Measurements from ENCODE around the gene GTF2F2.
"Not testable (repeated sequence)": the region's sequence is repeated elsewhere in the genome, so short reads cannot be mapped to it uniquely, and the experiment has no call there.

Gene GTF2F2

DNA sequence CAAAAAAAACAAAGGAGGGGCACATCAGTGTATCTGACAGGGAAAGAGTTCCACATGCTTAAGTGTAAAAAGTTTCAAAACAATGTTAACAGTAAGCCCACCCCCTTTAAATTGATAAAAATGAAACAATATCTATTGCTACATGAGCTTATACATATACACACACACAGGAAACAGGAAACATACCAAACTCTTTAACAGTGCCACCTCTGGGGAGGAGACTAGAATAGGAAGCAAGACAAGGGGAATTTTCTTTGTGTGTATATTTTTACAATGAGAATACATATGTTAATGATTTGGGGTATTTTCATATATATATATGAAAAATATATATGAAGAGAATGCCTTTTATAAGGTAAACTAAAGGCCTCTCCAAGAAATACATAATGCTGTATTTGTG lies 175.9 kb downstream of the GTF2F2 start:
- TF ChIP-seq, protein P1, sequence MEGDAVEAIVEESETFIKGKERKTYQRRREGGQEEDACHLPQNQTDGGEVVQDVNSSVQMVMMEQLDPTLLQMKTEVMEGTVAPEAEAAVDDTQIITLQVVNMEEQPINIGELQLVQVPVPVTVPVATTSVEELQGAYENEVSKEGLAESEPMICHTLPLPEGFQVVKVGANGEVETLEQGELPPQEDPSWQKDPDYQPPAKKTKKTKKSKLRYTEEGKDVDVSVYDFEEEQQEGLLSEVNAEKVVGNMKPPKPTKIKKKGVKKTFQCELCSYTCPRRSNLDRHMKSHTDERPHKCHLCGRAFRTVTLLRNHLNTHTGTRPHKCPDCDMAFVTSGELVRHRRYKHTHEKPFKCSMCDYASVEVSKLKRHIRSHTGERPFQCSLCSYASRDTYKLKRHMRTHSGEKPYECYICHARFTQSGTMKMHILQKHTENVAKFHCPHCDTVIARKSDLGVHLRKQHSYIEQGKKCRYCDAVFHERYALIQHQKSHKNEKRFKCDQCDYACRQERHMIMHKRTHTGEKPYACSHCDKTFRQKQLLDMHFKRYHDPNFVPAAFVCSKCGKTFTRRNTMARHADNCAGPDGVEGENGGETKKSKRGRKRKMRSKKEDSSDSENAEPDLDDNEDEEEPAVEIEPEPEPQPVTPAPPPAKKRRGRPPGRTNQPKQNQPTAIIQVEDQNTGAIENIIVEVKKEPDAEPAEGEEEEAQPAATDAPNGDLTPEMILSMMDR (IDR thresholded peaks at IDR 0.05; ENCODE audit: low read depth, low read length): no peak
- H3K9me3 ChIP-seq (ENCODE audit: severe bottlenecking): no peaks in the 10 kb centered on the region
- H3K27me3 ChIP-seq (ENCODE audit: insufficient read depth, low read depth, severe bottlenecking): no peaks in the 10 kb centered on the region
- H3K36me3 ChIP-seq: no peaks in the 10 kb centered on the region
- H3K27ac ChIP-seq: no peak overlapping the region
- DNase-seq: no peak
- no peak overlapping the region for H3K4me3 ChIP-seq (ENCODE audit: low read depth, low read length)

DNA sequence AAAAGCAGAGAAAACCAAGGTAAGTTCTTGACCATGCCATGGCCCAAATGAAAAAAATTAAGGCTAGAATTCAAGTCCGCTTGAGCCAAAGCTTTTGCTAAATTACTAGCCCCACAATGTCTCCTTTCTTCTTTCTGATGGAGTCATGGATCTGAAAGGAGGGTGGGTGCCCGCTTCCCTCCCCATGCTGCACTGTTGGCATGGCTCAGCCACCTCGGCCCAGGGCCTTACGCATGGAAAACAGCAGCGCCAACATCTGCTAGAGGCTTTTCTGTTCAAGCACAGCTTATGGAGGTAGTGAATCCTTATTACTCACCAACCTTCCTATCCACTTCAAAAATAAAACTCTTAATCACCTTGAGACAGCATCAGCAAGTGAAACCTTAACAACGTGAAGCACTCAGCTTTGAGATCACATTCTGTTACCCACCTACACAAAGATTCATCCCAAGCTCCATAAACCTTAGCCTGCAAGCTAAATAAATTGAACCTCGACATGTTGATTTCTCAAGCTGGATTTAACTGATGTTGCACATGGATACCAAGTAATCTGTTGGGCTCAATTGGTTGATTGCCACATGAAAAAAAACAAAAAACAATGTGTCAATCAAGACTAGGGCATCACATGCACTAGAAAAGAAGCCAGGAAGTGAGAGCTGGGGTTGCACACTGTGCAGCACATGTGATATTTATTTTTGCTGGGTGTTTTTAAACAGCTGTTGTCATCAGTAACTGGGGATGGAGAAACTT lies 177.3 kb downstream of the GTF2F2 start:
- no peak overlapping the region for H3K4me3 ChIP-seq (ENCODE audit: low read depth, low read length)
- H3K9me3 ChIP-seq (ENCODE audit: severe bottlenecking): peaks cover 4% of the 10 kb centered on the region
- H3K36me3 ChIP-seq: no peaks in the 10 kb centered on the region
- no peak for DNase-seq
- H3K27ac ChIP-seq: no peak overlapping the region
- TF ChIP-seq, protein P1 (IDR thresholded peaks at IDR 0.05; ENCODE audit: low read depth, low read length): no peak
- H3K27me3 ChIP-seq (ENCODE audit: insufficient read depth, low read depth, severe bottlenecking): no peaks in the 10 kb centered on the region

DNA sequence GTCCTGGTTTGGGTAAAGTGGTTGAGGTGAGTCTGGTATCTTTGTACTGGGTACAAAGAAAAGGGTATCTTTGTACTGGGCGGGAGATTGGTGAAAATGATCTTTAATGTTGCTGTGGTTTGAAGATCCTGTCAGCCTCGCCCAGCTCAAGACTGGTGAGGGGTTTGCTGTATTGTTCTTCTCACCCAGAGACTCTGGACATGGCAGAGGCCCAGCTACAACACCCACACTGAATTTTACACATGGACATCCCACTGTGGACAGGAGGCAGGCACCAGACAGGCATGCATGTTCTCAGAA lies 177.8 kb downstream of the GTF2F2 start:
- Histone ChIP-seq H3K27ac (no peak overlapping the region), H3K9me3 (ENCODE audit: severe bottlenecking) (peaks cover 4% of the 10 kb centered on the region), H3K36me3 (no peaks in the 10 kb centered on the region), H3K27me3 (ENCODE audit: insufficient read depth, low read depth, severe bottlenecking) (no peaks in the 10 kb centered on the region), H3K4me3 (ENCODE audit: low read depth, low read length) (no peak overlapping the region)
- TF ChIP-seq, protein P1 (IDR thresholded peaks at IDR 0.05; ENCODE audit: low read depth, low read length): no peak
- DNase-seq: no peak

DNA sequence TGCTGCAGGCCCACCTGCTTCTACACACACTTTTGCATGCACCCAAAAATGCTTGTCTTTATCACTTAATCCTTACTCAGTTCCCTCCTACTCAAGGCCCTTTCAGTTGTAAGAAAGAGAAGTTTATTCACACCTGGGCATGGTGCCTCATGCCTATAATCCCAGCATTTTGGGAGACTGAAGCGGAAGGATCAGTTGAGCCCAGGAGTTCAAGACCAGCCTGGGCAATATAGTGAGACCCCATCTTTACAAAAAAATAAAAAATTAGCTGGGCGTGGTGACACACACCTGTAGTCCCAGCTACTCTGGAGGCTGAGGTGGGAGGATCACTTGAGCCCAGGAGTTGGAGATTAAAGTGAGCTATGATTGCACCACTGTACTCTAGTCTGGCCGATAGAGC lies 178.2 kb downstream of the GTF2F2 start:
- not testable (repeated sequence) for H3K27ac ChIP-seq; DNase-seq; H3K27me3 ChIP-seq (ENCODE audit: insufficient read depth, low read depth, severe bottlenecking); H3K36me3 ChIP-seq; H3K4me3 ChIP-seq (ENCODE audit: low read depth, low read length); H3K9me3 ChIP-seq (ENCODE audit: severe bottlenecking)

DNA sequence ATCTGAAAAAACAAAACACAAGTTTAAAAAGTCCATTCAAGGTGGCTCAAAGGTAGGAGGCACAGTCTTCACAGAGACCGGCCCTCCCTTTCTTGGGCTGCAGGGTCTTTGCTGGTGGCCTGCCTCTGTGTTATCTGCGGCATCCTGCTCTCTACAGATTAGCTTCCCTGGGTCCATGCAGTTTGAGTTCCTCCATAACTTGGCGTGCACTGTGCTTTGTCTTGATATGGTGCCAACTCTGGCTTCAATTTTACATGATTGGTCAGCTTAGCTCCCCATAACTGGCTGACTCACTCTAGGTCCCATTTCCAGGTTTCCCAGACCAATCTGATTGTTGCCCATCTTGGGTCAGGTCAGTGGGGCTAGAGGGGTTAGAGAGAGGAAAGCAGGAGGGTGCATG lies 178.9 kb downstream of the GTF2F2 start:
- no peaks in the 10 kb centered on the region for H3K27me3 ChIP-seq (ENCODE audit: insufficient read depth, low read depth, severe bottlenecking)
- TF ChIP-seq, protein P1 (IDR thresholded peaks at IDR 0.05; ENCODE audit: low read depth, low read length): no peak
- no peak for DNase-seq
- peaks cover 4% of the 10 kb centered on the region for H3K9me3 ChIP-seq (ENCODE audit: severe bottlenecking)
- H3K4me3 ChIP-seq (ENCODE audit: low read depth, low read length): no peak overlapping the region
- no peak overlapping the region for H3K27ac ChIP-seq
- no peaks in the 10 kb centered on the region for H3K36me3 ChIP-seq

DNA sequence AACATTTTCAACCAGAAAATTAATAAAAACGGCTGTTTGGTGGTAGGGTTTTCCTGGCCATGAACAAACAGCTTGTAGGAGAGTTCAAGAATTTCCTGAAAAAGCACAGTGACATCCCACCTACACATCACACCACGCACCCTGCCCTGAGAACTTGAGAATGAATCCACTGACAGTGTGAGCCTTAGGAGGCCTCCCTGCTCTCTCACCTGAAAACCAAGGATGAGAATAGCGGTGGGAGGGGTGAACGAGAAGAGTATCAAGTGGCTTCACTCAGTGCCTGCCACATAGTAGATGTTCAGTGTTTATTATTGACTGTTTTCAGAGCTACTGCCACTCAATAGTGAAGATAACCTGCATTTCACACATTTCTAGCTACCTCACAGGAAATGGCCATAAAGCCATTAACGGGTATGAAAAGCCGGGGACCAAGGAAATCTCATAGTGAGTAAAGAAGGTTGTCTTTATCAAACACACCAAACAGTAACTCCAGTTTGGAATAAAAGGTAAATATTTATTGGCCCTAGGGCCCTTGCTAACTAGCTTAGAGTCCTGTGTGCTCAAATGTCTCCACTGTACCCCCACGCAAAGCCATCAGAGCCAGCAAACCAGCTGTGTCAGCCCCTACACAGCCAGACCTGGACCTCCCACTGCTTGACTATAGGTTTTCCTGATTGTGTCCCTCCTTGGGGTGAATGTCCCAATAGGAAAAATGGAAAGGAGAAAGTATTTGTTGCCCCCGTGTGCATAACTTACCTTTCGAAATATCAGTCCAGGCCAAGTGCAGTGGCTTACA lies 180.1 kb downstream of the GTF2F2 start:
- Histone ChIP-seq H3K27ac (no peak overlapping the region), H3K27me3 (ENCODE audit: insufficient read depth, low read depth, severe bottlenecking) (no peaks in the 10 kb centered on the region), H3K36me3 (no peaks in the 10 kb centered on the region), H3K9me3 (ENCODE audit: severe bottlenecking) (peaks cover 4% of the 10 kb centered on the region), H3K4me3 (ENCODE audit: low read depth, low read length) (no peak overlapping the region)
- TF ChIP-seq, protein P1 (IDR thresholded peaks at IDR 0.05; ENCODE audit: low read depth, low read length): no peak
- no peak for DNase-seq

All from WERI-Rb-1 (cell line).